ENCODE measurements around the gene TYRO3. TPM values are rescaled to one million over a fixed set of nuclear protein-coding genes. Genes with fewer than 3 reads are reported as not detected.

Gene TYRO3
- total RNA-seq: 1 to 10 TPM; 1.2 to 3.7 TPM

DNA sequence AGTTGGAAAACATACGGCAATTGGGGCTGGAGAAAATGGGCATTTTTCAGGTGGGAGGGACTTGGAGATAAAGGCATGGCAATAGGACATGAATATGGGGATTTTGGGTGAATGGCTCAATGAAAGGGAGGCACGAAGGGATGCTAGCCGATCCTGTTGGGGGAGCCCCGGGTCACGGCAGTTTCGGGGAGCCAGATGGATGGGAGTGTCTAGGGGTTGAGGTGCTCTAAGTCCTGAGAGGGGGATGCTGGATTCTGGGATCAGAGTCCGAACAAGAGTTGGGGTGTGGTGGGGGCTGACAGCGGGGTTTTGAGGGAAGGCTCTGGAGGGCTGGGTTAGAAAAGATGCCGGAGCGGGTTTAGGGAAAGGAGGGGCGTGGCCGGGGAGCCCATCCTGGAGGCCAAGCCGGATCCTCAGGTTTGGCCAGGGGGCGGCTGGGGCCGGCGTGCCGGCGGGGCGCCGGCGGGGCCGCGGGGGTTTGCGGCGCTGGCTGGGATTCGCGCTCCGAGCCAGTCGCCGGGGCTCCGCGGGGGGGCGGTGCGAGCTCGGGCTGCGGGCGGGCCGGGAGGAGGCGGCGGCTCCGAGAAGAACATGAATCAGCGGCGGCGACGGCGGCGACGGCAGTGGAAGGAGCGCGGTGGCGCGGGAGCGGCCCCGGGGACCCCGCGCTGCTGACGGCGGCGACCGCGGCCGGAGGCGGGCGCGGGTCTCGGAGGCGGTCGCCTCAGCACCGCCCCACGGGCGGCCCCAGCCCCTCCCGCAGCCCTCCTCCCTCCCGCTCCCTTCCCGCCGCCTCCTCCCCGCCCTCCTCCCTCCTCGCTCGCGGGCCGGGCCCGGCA, at the start of gene TYRO3:
TYRO3 (plus strand) TSS at position 813 of the 839 bp plus-strand sequence. CDS start 46 bp downstream, outside the sequence.
- CTCF ChIA-PET: interaction anchor here (0.7 to 2.2 kb wide), 12 partner anchors 15 to 346 kb away, joined by 3 to 10 read pairs (median 3); partner anchors contain the start of genes MAPKBP1 and RPAP1
- Mint-ChIP-seq H3K4me1 (ENCODE audit: low read depth) (peaks cover 13% of the 10 kb centered on the region), H3K27me3 (ENCODE audit: low read depth) (peaks cover 15% of the 10 kb centered on the region), H3K4me3 (peak within 1 kb of the TSS; percentile 87), H3K36me3 (ENCODE audit: low read depth) (no peaks in the 10 kb centered on the region), H3K27ac (no peak within 1 kb of the TSS), H3K9me3 (no peaks in the 10 kb centered on the region)
- DNase-seq: peak; percentile 81
- intact Hi-C loops (cut with micrococcal nuclease): loop anchor here (1.0 to 5.0 kb wide), 5 partner anchors 64 to 501 kb away; partner anchors contain the start of genes ITPKA and JMJD7

DNA sequence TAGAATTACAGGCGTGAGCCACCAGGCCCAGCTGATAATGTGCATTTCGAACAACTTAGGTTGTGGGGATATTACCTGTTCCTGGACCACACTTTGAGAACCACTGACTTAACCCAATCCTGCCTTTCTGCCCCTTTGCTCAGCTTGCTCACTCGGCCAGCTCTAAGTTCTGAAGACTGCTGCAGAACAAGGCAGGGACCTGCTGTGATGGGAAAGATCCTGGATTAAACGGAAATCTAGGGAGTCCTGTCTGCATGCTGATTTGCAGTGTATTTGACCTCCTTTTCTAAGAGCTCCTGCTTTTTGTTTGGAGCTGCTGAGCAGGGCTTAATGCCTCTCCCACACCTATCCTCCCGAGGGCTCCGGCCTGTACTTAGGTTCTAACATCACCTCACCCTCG, 48.3 kb upstream of the TYRO3 start:
- peaks cover 5% of the 10 kb centered on the region for H3K36me3 Mint-ChIP-seq (ENCODE audit: low read depth)
- H3K9me3 Mint-ChIP-seq: no peaks in the 10 kb centered on the region
- H3K4me1 Mint-ChIP-seq (ENCODE audit: low read depth): peaks cover 19% of the 10 kb centered on the region
- DNase-seq: no peak
- H3K27me3 Mint-ChIP-seq (ENCODE audit: low read depth): peaks cover 33% of the 10 kb centered on the region
- CTCF ChIA-PET: interaction anchor here (0.6 kb wide), 1 partner anchor 270 kb away, joined by 4 read pairs; no protein-coding TSS in a partner anchor
- no peak overlapping the region for H3K4me3 Mint-ChIP-seq
- H3K27ac Mint-ChIP-seq: no peak overlapping the region
- intact Hi-C loops (cut with micrococcal nuclease): no loop called here

DNA sequence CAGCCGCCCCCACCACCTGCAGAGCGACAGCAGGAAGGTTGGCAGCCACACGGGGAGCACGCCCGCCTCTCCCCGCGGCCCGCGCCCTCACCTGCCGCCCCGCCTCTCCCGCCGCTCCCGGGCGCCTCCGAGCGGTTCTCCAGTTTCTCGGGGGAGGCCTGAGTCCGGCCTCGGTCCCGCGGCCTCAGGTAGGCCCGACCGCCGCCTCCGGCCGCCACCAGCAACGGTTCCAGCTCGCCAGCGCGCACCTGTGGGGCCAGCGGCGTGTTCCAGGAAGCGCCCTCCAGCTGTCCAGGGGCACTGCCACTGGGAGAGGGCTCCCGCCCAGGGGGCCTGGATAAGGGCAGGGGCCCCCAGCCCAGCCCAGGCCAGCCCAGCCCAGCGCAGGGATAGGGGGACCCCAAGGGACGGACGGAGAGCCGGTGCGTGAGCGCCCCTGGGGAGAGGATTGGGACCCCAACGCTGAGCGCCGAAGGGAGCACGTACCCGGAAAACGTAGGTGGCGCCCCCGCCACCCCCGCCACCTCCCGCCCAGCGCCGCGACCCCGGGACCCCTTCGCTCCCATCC, 47.6 kb upstream of the TYRO3 start:
- no peak for DNase-seq
- H3K9me3 Mint-ChIP-seq: no peaks in the 10 kb centered on the region
- H3K27me3 Mint-ChIP-seq (ENCODE audit: low read depth): peaks cover 32% of the 10 kb centered on the region
- H3K36me3 Mint-ChIP-seq (ENCODE audit: low read depth): peaks cover 5% of the 10 kb centered on the region
- no peak overlapping the region for H3K4me3 Mint-ChIP-seq
- no peak overlapping the region for H3K27ac Mint-ChIP-seq
- H3K4me1 Mint-ChIP-seq (ENCODE audit: low read depth): peaks cover 19% of the 10 kb centered on the region
- CTCF ChIA-PET: no interaction called here
- intact Hi-C loops (cut with micrococcal nuclease): no loop called here

- Mint-ChIP-seq H3K36me3 (ENCODE audit: low read depth) (peaks cover 6% of the 10 kb centered on the region), H3K4me1 (ENCODE audit: low read depth) (peaks cover 19% of the 10 kb centered on the region), H3K27me3 (ENCODE audit: low read depth) (peaks cover 32% of the 10 kb centered on the region), H3K4me3 (peak overlapping the region; percentile 39), H3K27ac (no peak overlapping the region), H3K9me3 (no peaks in the 10 kb centered on the region)
- peak; percentile 44 for DNase-seq
- CTCF ChIA-PET: interaction anchor here (0.5 kb wide), 1 partner anchor 88 kb away, joined by 4 read pairs; no protein-coding TSS in a partner anchor
- intact Hi-C loops (cut with micrococcal nuclease): no loop called here
Measured at GRCh38 chr15:41511899-41512369, 47.1 kb upstream of the TYRO3 start.

DNA sequence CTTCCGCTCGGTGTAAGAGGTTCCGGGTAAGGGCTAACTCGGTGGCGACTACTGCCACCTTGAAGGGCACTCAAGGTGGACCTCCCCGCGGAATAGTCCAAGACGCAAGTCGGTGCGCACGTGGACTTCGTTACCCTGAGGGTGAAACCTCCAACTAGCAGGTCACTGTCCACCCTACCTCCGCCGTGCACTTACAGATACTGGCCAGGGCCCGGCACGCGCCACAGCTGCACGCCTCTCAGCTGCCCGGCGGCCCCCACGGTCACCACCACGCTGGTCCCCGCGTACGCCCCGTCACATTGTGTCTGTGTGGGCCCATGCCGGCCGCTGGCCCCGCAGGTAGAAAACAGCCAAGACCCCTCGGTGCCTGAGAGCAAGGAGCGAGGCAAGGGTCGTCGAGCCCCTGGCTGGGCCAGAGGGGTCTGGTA, 46.5 kb upstream of the TYRO3 start:
- CTCF ChIA-PET: interaction anchor here (0.5 to 1.2 kb wide), 2 partner anchors 47 to 166 kb away, joined by 3 to 7 read pairs; no protein-coding TSS in a partner anchor
- Mint-ChIP-seq H3K9me3 (no peaks in the 10 kb centered on the region), H3K4me1 (ENCODE audit: low read depth) (peaks cover 19% of the 10 kb centered on the region), H3K4me3 (peak overlapping the region; percentile 45), H3K36me3 (ENCODE audit: low read depth) (peaks cover 6% of the 10 kb centered on the region), H3K27me3 (ENCODE audit: low read depth) (peaks cover 32% of the 10 kb centered on the region), H3K27ac (no peak overlapping the region)
- DNase-seq: no peak
- intact Hi-C loops (cut with micrococcal nuclease): no loop called here

- peak; percentile 43 for DNase-seq
Measured at GRCh38 chr15:41512940-41513505, 46.0 kb upstream of the TYRO3 start.

DNA sequence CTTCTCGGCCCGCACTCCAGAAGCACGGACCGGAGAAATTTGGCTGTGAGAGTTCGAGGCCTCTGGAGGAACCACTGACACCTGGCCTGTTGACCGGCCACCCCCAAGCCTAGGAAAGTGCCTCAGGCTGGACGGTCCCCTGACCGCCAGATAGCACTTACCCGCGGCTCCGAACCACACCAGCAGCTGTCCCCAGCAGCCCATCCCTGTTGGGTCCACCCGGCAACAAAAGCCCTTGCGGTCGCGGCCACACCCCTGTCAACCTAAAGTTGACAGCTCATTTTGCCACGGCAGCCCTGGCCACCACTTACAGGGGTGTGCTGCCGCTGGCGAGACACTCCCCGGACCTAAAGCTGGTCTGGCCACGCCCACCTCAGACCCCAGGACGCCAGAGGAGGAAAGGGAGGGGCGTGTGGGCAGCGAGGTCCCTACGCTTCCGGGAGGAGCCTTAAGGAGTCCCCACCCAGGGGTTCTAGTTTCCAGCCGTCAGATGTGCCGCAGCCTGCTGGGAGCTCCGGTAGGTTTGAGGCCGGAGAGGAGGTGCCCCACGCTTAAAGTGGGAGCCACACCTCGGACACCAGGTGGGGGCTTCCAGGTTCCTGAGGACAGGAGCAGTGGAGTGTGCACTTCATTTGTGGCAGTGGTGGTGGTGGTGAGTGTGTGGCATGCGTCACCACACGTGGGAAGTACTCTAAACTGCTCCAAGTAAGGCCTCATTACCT, 45.3 kb upstream of the TYRO3 start, which contains the start of gene LTK:
LTK (minus strand) TSS at position 322 of the 722 bp plus-strand sequence; CDS start at position 204, 118 bp downstream.
- Mint-ChIP-seq H3K9me3 (no peaks in the 10 kb centered on the region), H3K4me1 (ENCODE audit: low read depth) (peaks cover 19% of the 10 kb centered on the region), H3K27me3 (ENCODE audit: low read depth) (peaks cover 32% of the 10 kb centered on the region), H3K36me3 (ENCODE audit: low read depth) (peaks cover 10% of the 10 kb centered on the region), H3K27ac (no peak within 1 kb of the TSS), H3K4me3 (peak within 1 kb of the TSS; percentile 45)
- no peak for DNase-seq
- intact Hi-C loops (cut with micrococcal nuclease): no loop called here
- CTCF ChIA-PET: interaction anchor here (1.2 kb wide), 1 partner anchor 48 kb away, joined by 3 read pairs; no protein-coding TSS in a partner anchor

More at GRCh38 chr15:41512940-41513505, 46.0 kb upstream of the TYRO3 start:
- H3K9me3 Mint-ChIP-seq: no peaks in the 10 kb centered on the region
- H3K4me3 Mint-ChIP-seq: peak overlapping the region; percentile 45
- H3K4me1 Mint-ChIP-seq (ENCODE audit: low read depth): peaks cover 19% of the 10 kb centered on the region
- H3K27ac Mint-ChIP-seq: no peak overlapping the region
- peaks cover 9% of the 10 kb centered on the region for H3K36me3 Mint-ChIP-seq (ENCODE audit: low read depth)
- CTCF ChIA-PET: interaction anchor here (0.5 to 1.2 kb wide), 2 partner anchors 47 to 165 kb away, joined by 3 to 7 read pairs; no protein-coding TSS in a partner anchor
- intact Hi-C loops (cut with micrococcal nuclease): no loop called here
- H3K27me3 Mint-ChIP-seq (ENCODE audit: low read depth): peaks cover 32% of the 10 kb centered on the region

GRCh38 chr15:41517895-41518449, 41.0 kb upstream of the TYRO3 start:
- Mint-ChIP-seq H3K27ac (no peak overlapping the region), H3K36me3 (ENCODE audit: low read depth) (peaks cover 18% of the 10 kb centered on the region), H3K4me3 (no peak overlapping the region), H3K4me1 (ENCODE audit: low read depth) (peaks cover 8% of the 10 kb centered on the region), H3K27me3 (ENCODE audit: low read depth) (peaks cover 8% of the 10 kb centered on the region), H3K9me3 (no peaks in the 10 kb centered on the region)
- intact Hi-C loops (cut with micrococcal nuclease): no loop called here
- DNase-seq: no peak
- CTCF ChIA-PET: interaction anchor here (1.0 to 1.3 kb wide), 2 partner anchors 52 kb away, joined by 4 to 5 read pairs; no protein-coding TSS in a partner anchor

GRCh38 chr15:41520636-41521035, 38.4 kb upstream of the TYRO3 start:
- CTCF ChIA-PET: no interaction called here

DNA sequence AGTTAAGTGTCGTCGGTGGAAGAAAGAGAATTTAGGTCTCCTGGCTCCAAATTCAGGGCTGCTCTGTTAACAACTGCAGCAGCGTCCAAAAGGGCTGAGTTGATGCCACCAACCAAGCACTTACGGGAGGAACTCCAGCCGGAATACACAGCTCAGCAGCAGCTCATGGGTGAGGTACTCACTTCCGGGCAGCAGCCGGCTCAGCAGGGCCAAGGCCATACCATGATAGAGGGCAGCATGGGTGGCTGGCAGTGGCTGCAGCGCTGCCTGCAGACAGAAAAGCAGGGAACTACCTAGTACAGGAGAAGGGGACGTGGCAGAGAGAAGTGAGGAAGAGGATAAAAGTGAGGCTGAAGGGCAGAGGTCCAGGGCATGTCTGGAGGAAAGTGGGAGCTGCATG, 37.4 kb upstream of the TYRO3 start:
- Mint-ChIP-seq H3K4me3 (no peak overlapping the region), H3K36me3 (ENCODE audit: low read depth) (peaks cover 16% of the 10 kb centered on the region), H3K27ac (no peak overlapping the region), H3K9me3 (no peaks in the 10 kb centered on the region), H3K4me1 (ENCODE audit: low read depth) (no peaks in the 10 kb centered on the region), H3K27me3 (ENCODE audit: low read depth) (no peaks in the 10 kb centered on the region)
- CTCF ChIA-PET: no interaction called here
- DNase-seq: no peak
- intact Hi-C loops (cut with micrococcal nuclease): no loop called here

More at GRCh38 chr15:41520636-41521035, 38.4 kb upstream of the TYRO3 start:
- no peaks in the 10 kb centered on the region for H3K27me3 Mint-ChIP-seq (ENCODE audit: low read depth)
- no peaks in the 10 kb centered on the region for H3K4me1 Mint-ChIP-seq (ENCODE audit: low read depth)
- no peaks in the 10 kb centered on the region for H3K9me3 Mint-ChIP-seq
- intact Hi-C loops (cut with micrococcal nuclease): no loop called here
- no peak for DNase-seq
- no peak overlapping the region for H3K4me3 Mint-ChIP-seq
- H3K36me3 Mint-ChIP-seq (ENCODE audit: low read depth): peaks cover 16% of the 10 kb centered on the region
- no peak overlapping the region for H3K27ac Mint-ChIP-seq

DNA sequence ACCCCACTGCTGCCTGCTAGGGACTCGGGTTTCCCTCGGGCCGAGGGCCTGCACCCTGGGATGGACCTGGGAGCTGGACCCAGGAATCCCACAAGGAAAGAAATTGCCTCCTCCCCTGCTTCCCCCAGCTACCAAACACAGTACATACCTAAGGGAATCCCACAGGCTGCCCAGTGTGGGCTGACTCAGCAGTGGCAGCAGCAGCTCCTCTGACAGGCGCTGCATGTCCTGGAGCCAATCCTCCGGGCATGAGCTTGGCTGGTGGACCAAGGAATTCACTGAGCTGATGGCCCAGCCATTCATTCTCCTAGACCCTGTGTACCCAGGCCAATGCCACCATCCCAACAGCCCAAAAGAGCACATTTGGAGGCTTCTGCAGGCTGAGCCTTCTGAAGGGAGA, 35.9 kb upstream of the TYRO3 start:
- CTCF ChIA-PET: interaction anchor here (0.6 to 0.8 kb wide), 2 partner anchors 20 to 101 kb away, joined by 3 read pairs; no protein-coding TSS in a partner anchor
- intact Hi-C loops (cut with micrococcal nuclease): no loop called here
- H3K4me1 Mint-ChIP-seq (ENCODE audit: low read depth): no peaks in the 10 kb centered on the region
- no peak for DNase-seq
- H3K36me3 Mint-ChIP-seq (ENCODE audit: low read depth): peaks cover 13% of the 10 kb centered on the region
- no peak overlapping the region for H3K4me3 Mint-ChIP-seq
- no peak overlapping the region for H3K27ac Mint-ChIP-seq
- no peaks in the 10 kb centered on the region for H3K9me3 Mint-ChIP-seq
- no peaks in the 10 kb centered on the region for H3K27me3 Mint-ChIP-seq (ENCODE audit: low read depth)
